Neural progenitor cell (in vitro differentiated cells): ENCODE results near the gene QKI.

Source experiments
- EZH2 ChIP-seq: fragments of 200-600 bp; sonication (generic); IDR thresholded peaks from 2 replicates; pipeline ENCODE4 v1.6.1; 2017; ENCODE audit warnings: antibody characterized with exemption, mild to moderate bottlenecking, moderate library complexity
- EZH2phosphoT487 ChIP-seq: fragments of 200-600 bp; sonication (generic); IDR thresholded peaks from 2 replicates; pipeline ENCODE4 v1.6.1; 2017; ENCODE audit warnings: antibody characterized with exemption
- TF ChIP-seq, protein P1 (sequence below): fragments of 200-600 bp; sonication (generic); IDR thresholded peaks from 2 replicates; pipeline ENCODE4 v1.5.1; 2017; ENCODE audit warnings: antibody characterized with exemption, mild to moderate bottlenecking

DNA sequence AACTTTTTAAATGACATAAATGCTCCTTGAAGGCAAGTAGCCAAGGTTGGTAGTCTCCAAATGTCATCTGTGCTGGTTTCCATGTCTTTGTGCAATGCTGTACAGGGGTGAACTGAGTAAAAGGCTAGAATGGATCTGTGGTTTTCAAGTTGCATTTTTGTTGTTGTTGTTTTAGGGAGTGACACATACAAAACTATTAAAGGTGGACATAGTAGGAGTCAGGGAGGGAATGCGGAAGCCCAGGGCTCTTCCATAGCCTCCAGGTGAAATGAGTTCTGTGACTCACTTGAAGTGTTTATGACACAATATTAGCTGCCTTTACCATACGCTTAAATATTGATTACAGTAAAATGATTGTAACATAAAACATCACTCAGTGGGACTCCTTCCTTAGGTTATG, 22.5 kb upstream of the QKI start:
- TF ChIP-seq EZH2: no peak
- TF ChIP-seq, protein P1, sequence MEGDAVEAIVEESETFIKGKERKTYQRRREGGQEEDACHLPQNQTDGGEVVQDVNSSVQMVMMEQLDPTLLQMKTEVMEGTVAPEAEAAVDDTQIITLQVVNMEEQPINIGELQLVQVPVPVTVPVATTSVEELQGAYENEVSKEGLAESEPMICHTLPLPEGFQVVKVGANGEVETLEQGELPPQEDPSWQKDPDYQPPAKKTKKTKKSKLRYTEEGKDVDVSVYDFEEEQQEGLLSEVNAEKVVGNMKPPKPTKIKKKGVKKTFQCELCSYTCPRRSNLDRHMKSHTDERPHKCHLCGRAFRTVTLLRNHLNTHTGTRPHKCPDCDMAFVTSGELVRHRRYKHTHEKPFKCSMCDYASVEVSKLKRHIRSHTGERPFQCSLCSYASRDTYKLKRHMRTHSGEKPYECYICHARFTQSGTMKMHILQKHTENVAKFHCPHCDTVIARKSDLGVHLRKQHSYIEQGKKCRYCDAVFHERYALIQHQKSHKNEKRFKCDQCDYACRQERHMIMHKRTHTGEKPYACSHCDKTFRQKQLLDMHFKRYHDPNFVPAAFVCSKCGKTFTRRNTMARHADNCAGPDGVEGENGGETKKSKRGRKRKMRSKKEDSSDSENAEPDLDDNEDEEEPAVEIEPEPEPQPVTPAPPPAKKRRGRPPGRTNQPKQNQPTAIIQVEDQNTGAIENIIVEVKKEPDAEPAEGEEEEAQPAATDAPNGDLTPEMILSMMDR: no peak
- no peak for TF ChIP-seq EZH2phosphoT487
